Glutamatergic neuron (in vitro differentiated cells): ENCODE data around the gene GOLIM4. TPM values are rescaled to one million over a fixed set of nuclear protein-coding genes. Genes with fewer than 3 reads are reported as not detected.

ENCODE experiments used
- DNase-seq: peaks from one replicate; pipeline ENCODE4 v3.0.0; 2022
- H3K27ac Mint-ChIP-seq: one replicate; pipeline ENCODE4 v1.8.0; 2020; ENCODE audit warnings: mild to moderate bottlenecking, mixed read lengths, inconsistent platforms; ENCODE audit not compliant: unreplicated experiment
- H3K27me3 Mint-ChIP-seq: one replicate; pipeline ENCODE4 v1.8.0; 2020; ENCODE audit warnings: mild to moderate bottlenecking, moderate library complexity, mixed read lengths, inconsistent platforms; ENCODE audit not compliant: unreplicated experiment
- H3K36me3 Mint-ChIP-seq: one replicate; pipeline ENCODE4 v1.8.0; 2020; ENCODE audit warnings: mild to moderate bottlenecking, mixed read lengths, inconsistent platforms; ENCODE audit not compliant: unreplicated experiment
- H3K4me1 Mint-ChIP-seq: one replicate; pipeline ENCODE4 v1.8.0; 2020; ENCODE audit warnings: mild to moderate bottlenecking, low read depth, mixed read lengths, inconsistent platforms; ENCODE audit not compliant: unreplicated experiment
- H3K4me3 Mint-ChIP-seq: one replicate; pipeline ENCODE4 v1.8.0; 2020; ENCODE audit warnings: mild to moderate bottlenecking, mixed read lengths, inconsistent platforms; ENCODE audit not compliant: unreplicated experiment
- H3K9me3 Mint-ChIP-seq: one replicate; pipeline ENCODE4 v1.8.0; 2020; ENCODE audit warnings: mild to moderate bottlenecking, moderate library complexity, mixed read lengths, inconsistent platforms; ENCODE audit not compliant: unreplicated experiment
- CTCF ChIP-seq: fragments of 200-600 bp; sonication (generic); IDR thresholded peaks from one replicate; pipeline ENCODE4 v1.5.0; 2021; ENCODE audit not compliant: partially characterized antibody, unreplicated experiment
- total RNA-seq: library from RNA; stranded (reverse); fragmentation: NEBNext Ultra II Directional; extraction: Animal tissue kit (Norgen Biotek cat#: 25700); gene quantifications from one replicate; pipeline ENCODE4 v1.2.1, GENCODE V29; 2021; ENCODE audit not compliant: unreplicated experiment

Gene GOLIM4
- total RNA-seq, 1 donor from 2014 or later = 31.7 TPM

- Mint-ChIP-seq H3K36me3 (peaks cover 7% of the 10 kb centered on the region), H3K27me3 (peaks cover 2% of the 10 kb centered on the region), H3K27ac (no peak overlapping the region), H3K9me3 (peaks cover 2% of the 10 kb centered on the region), H3K4me3 (no peak overlapping the region), H3K4me1 (no peaks in the 10 kb centered on the region)
- DNase-seq = no peak
- no peak for TF ChIP-seq CTCF
These were observed 31.7 kb upstream of the GOLIM4 start for GRCh38 chr3:168127466-168127865.

- Mint-ChIP-seq H3K36me3 (peaks cover 7% of the 10 kb centered on the region), H3K27ac (no peak overlapping the region), H3K9me3 (peaks cover 2% of the 10 kb centered on the region), H3K27me3 (peaks cover 2% of the 10 kb centered on the region), H3K4me1 (no peaks in the 10 kb centered on the region), H3K4me3 (no peak overlapping the region)
- TF ChIP-seq CTCF = no peak
- no peak for DNase-seq
These were observed 29.1 kb upstream of the GOLIM4 start for GRCh38 chr3:168124791-168125190.

GRCh38 chr3:168124291-168124690, 28.6 kb upstream of the GOLIM4 start:
- Mint-ChIP-seq H3K36me3 (peaks cover 2% of the 10 kb centered on the region), H3K4me1 (no peaks in the 10 kb centered on the region), H3K4me3 (no peak overlapping the region), H3K9me3 (peaks cover under 1% of the 10 kb centered on the region), H3K27ac (no peak overlapping the region), H3K27me3 (peaks cover 2% of the 10 kb centered on the region)
- TF ChIP-seq CTCF = no peak
- no peak for DNase-seq

GRCh38 chr3:168123201-168124176, 27.8 kb upstream of the GOLIM4 start:
- Mint-ChIP-seq H3K36me3 (no peaks in the 10 kb centered on the region), H3K9me3 (no peaks in the 10 kb centered on the region), H3K27ac (no peak overlapping the region), H3K4me3 (no peak overlapping the region), H3K4me1 (no peaks in the 10 kb centered on the region), H3K27me3 (no peaks in the 10 kb centered on the region)
- no peak for TF ChIP-seq CTCF
- DNase-seq = no peak

GRCh38 chr3:168121184-168122017, 25.7 kb upstream of the GOLIM4 start:
- Mint-ChIP-seq H3K27me3 (no peaks in the 10 kb centered on the region), H3K4me1 (no peaks in the 10 kb centered on the region), H3K4me3 (no peak overlapping the region), H3K27ac (no peak overlapping the region), H3K9me3 (no peaks in the 10 kb centered on the region), H3K36me3 (no peaks in the 10 kb centered on the region)
- DNase-seq = no peak
- no peak for TF ChIP-seq CTCF
